GM12872 (cell line): ENCODE measurements around the gene MRPL57.

Experiments used
- TF ChIP-seq, protein P1 (sequence below): IDR thresholded peaks from 3 replicates; pipeline ENCODE4 v1.5.1; 2011; ENCODE audit warnings: low read depth, mild to moderate bottlenecking, low read length, moderate library complexity; ENCODE audit not compliant: insufficient read depth

The MRPL57 gene

GRCh38 chr13:21142766-21143165 is 33.7 kb upstream of the MRPL57 start:
- TF ChIP-seq, protein P1, sequence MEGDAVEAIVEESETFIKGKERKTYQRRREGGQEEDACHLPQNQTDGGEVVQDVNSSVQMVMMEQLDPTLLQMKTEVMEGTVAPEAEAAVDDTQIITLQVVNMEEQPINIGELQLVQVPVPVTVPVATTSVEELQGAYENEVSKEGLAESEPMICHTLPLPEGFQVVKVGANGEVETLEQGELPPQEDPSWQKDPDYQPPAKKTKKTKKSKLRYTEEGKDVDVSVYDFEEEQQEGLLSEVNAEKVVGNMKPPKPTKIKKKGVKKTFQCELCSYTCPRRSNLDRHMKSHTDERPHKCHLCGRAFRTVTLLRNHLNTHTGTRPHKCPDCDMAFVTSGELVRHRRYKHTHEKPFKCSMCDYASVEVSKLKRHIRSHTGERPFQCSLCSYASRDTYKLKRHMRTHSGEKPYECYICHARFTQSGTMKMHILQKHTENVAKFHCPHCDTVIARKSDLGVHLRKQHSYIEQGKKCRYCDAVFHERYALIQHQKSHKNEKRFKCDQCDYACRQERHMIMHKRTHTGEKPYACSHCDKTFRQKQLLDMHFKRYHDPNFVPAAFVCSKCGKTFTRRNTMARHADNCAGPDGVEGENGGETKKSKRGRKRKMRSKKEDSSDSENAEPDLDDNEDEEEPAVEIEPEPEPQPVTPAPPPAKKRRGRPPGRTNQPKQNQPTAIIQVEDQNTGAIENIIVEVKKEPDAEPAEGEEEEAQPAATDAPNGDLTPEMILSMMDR: no peak

GRCh38 chr13:21147827-21148226 is 28.6 kb upstream of the MRPL57 start:
- TF ChIP-seq, protein P1: no peak

DNA sequence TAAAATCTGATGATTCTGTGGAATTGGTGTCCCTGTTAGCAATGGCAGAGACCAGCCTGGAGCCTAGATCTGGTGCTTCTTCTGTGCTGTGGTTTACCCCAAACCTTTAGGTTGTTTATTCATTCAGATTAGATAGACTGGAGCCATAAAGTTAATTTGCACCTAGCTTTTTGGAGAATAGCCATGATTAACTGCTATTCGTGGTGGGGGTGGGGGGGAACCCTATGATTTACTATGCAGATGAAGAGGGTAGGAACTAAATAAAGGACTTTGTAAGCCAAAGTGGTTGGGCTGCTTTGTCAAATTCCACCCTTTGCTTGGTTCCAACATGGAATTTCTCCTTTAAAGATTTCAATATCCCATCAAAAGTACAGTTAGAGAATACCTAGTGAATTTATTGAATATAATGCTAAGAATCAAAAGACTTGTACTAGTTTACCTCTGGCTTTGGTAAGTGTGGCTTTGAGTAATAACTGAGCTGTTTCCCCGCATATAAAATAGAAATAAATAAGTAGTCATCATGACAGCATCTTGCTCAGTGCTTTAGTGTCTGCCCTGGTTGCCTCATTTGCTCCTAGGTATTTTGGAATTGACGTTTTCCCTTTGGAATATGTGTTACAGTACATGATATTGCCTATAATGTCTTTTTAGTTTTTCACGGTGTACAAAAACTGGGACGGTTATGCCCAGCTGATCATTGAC is 27.8 kb upstream of the MRPL57 start:
- TF ChIP-seq, protein P1: no peak

GRCh38 chr13:21149568-21149967 is 26.9 kb upstream of the MRPL57 start:
- TF ChIP-seq, protein P1: no peak

DNA sequence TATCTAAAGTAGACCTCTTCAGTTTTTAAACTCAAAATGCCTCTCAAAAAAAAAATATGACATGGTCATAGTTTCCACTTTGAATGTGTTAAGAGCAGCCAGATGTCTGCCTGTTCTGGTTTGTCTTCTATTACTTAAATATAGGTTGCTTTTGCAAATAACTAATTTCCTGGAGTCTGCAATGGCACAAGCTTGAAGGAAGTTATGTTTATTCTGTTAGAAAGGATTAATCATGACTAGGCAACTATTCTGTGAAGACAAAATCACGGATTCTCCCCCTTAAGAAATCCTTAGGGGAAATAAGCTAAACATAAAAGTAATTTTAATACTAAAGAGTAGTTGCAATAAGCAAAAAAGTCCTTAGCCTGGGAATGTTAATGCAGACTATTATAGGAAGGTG is 26.4 kb upstream of the MRPL57 start:
- TF ChIP-seq, protein P1: no peak

GRCh38 chr13:21152251-21152899 is 24.1 kb upstream of the MRPL57 start:
- TF ChIP-seq, protein P1: no peak

GRCh38 chr13:21164631-21165030 is 11.8 kb upstream of the MRPL57 start:
- TF ChIP-seq, protein P1: no peak
